Uterus (tissue), 4 donors: ENCODE data around the gene GRK5. TPM values are rescaled to one million over a fixed set of nuclear protein-coding genes. Genes with fewer than 3 reads are reported as not detected.

Experiments
- DNase-seq, 2 donors: peaks; one replicate each; pipeline ENCODE4 v3.0.0-alpha.2; 2019 to 2020
- H3K27ac ChIP-seq, 2 donors: fragments of 200-600 bp; sonication (generic); 1 replicate in 1 of 2; 2 replicates in 1 of 2; pipeline ENCODE4 v1.5.1; 2016 to 2018
- H3K27me3 ChIP-seq, 2 donors: fragments of 200-600 bp; sonication (generic); one replicate each; pipeline ENCODE4 v1.5.1; 2018 to 2019; ENCODE audit warnings: control low read depth in 1 of 2
- H3K36me3 ChIP-seq, 2 donors: fragments of 200-600 bp; sonication (generic); one replicate each; pipeline ENCODE4 v1.5.1; 2019; ENCODE audit warnings: control low read depth in 1 of 2
- H3K4me1 ChIP-seq, 2 donors: fragments of 200-600 bp; sonication (generic); one replicate each; pipeline ENCODE4 v1.5.1; 2018 to 2019; ENCODE audit warnings: control low read depth in 1 of 2
- H3K4me3 ChIP-seq, 2 donors: fragments of 200-600 bp; sonication (generic); 1 replicate in 1 of 2; 2 replicates in 1 of 2; pipeline ENCODE4 v1.5.1; 2018 to 2019; ENCODE audit warnings: mild to moderate bottlenecking in 1 of 2
- H3K9me3 ChIP-seq, 2 donors: fragments of 200-600 bp; sonication (generic); one replicate each; pipeline ENCODE4 v1.5.1; 2019; ENCODE audit warnings: control low read depth in 1 of 2
- CTCF ChIP-seq, 4 experiments: fragments of 200-600 bp in 2 of 4; fragments of 450-650 bp in 2 of 4; sonication (generic) in 2 of 4; IDR thresholded peaks; one replicate each; pipeline ENCODE4 v1.5.1; 2016 to 2019; ENCODE audit warnings: antibody characterized with exemption in 4 of 4, mild to moderate bottlenecking in 2 of 4, moderate library complexity in 1 of 4
- POLR2A ChIP-seq, 2 donors: fragments of 450-650 bp; IDR thresholded peaks; one replicate each; pipeline ENCODE4 v1.6.1; 2016; ENCODE audit warnings: antibody characterized with exemption in 2 of 2, mild to moderate bottlenecking in 1 of 2, moderate library complexity in 1 of 2
- intact Hi-C: fragments of 100-400 bp; cut with DNase I; formaldehyde crosslinking; loops from one replicate; pipeline ENCODE4 v1.15.1; 2023; ENCODE audit warnings: low total_unique reads
- total RNA-seq, 4 donors: library from RNA; depleted of rRNA in 3 of 4; stranded (reverse); fragments of >200 nt in 3 of 4; gene quantifications; one replicate each; pipeline versions ENCODE4 v1.1.0 to v1.2.4, GENCODE V29; 2014 to 2023
- donor health status: DM: yes; HTN: yes; CAD: no.

GRK5 gene
- total RNA-seq, 4 donors from 2014 or later = 11.6 to 34.6 (median 14.1) TPM

- TF ChIP-seq CTCF (IDR thresholded peaks at IDR 0.05) (no peak), POLR2A (IDR thresholded peaks at IDR 0.05) (no peak)
- no peak for DNase-seq
- Histone ChIP-seq H3K36me3 (no peaks in the 10 kb centered on the region), H3K27ac (no peak overlapping the region), H3K9me3 (no peaks in the 10 kb centered on the region), H3K4me3 (no peak overlapping the region), H3K27me3 (no peaks in the 10 kb centered on the region), H3K4me1 (peaks cover 0 to 3% of the 10 kb centered on the region in 2 donors)
- intact Hi-C loops = no loop called here
These were observed 192.1 kb downstream of the GRK5 start for GRCh38 chr10:119399466-119399865.

- TF ChIP-seq POLR2A (IDR thresholded peaks at IDR 0.05) (no peak), CTCF (IDR thresholded peaks at IDR 0.05) (no peak)
- no peaks in the 10 kb centered on the region for H3K9me3 ChIP-seq
- peak overlapping the region; percentile 41 to 56 for H3K27ac ChIP-seq
- DNase-seq = peak; percentile 65 to 81
- no peaks in the 10 kb centered on the region for H3K36me3 ChIP-seq
- H3K4me1 ChIP-seq = peaks cover 0 to 3% of the 10 kb centered on the region in 2 donors
- H3K27me3 ChIP-seq = no peaks in the 10 kb centered on the region
- H3K4me3 ChIP-seq = no peak overlapping the region
- intact Hi-C loops = no loop called here
These were observed 194.5 kb downstream of the GRK5 start for GRCh38 chr10:119401671-119402395.

- DNase-seq = no peak
These were observed 196.6 kb downstream of the GRK5 start for GRCh38 chr10:119403921-119404320.

GRCh38 chr10:119404719-119405519 lies 197.5 kb downstream of the GRK5 start:
- H3K4me1 ChIP-seq = peaks cover 0 to 3% of the 10 kb centered on the region in 2 donors
- intact Hi-C loops = no loop called here
- TF ChIP-seq CTCF (IDR thresholded peaks at IDR 0.05) = no peak
- TF ChIP-seq POLR2A (IDR thresholded peaks at IDR 0.05) = no peak
- no peak overlapping the region for H3K4me3 ChIP-seq
- H3K36me3 ChIP-seq = no peaks in the 10 kb centered on the region
- no peaks in the 10 kb centered on the region for H3K9me3 ChIP-seq
- no peaks in the 10 kb centered on the region for H3K27me3 ChIP-seq
- H3K27ac ChIP-seq = peak overlapping the region in 1 of 2 donors; percentile 58
- DNase-seq = no peak

More at GRCh38 chr10:119403921-119404320, 196.6 kb downstream of the GRK5 start:
- H3K4me3 ChIP-seq = no peak overlapping the region
- no peak for TF ChIP-seq CTCF (IDR thresholded peaks at IDR 0.05)
- no peak for TF ChIP-seq POLR2A (IDR thresholded peaks at IDR 0.05)
- H3K4me1 ChIP-seq = peaks cover 0 to 3% of the 10 kb centered on the region in 2 donors
- no peaks in the 10 kb centered on the region for H3K9me3 ChIP-seq
- H3K36me3 ChIP-seq = no peaks in the 10 kb centered on the region
- H3K27me3 ChIP-seq = no peaks in the 10 kb centered on the region
- H3K27ac ChIP-seq = no peak overlapping the region
- intact Hi-C loops = no loop called here

GRCh38 chr10:119405520-119405807 lies 198.1 kb downstream of the GRK5 start:
- no peak for DNase-seq
- H3K27me3 ChIP-seq = no peaks in the 10 kb centered on the region
- intact Hi-C loops = no loop called here
- H3K4me1 ChIP-seq = peaks cover 0 to 3% of the 10 kb centered on the region in 2 donors
- no peaks in the 10 kb centered on the region for H3K9me3 ChIP-seq
- no peak overlapping the region for H3K4me3 ChIP-seq
- TF ChIP-seq POLR2A (IDR thresholded peaks at IDR 0.05) (no peak), CTCF (IDR thresholded peaks at IDR 0.05) (no peak)
- H3K27ac ChIP-seq = peak overlapping the region in 1 of 2 donors; percentile 58
- no peaks in the 10 kb centered on the region for H3K36me3 ChIP-seq
